Activated B cell treated with CpG ODN at 0.5 μM for 24 hours (primary cell): ENCODE measurements around the gene CDK7. TPM values are rescaled to one million over a fixed set of nuclear protein-coding genes. Genes with fewer than 3 reads are reported as not detected.

ENCODE experiments used
- ATAC-seq: fragments of 200-7000 bp; cut with Tn5 transposase; one replicate; pipeline ENCODE4 v1.10.0; 2021; ENCODE audit warnings: low read depth, mild to moderate bottlenecking, moderate library complexity
- CTCF ChIA-PET: fragments of 350-600 bp; sonication (Branson Sonifier 250); formaldehyde crosslinking; loops from one replicate; lab custom pipeline; 2021; ENCODE audit warnings: antibody characterized with exemption; lab: Charles Lee
- POLR2A ChIA-PET: fragments of 350-600 bp; sonication (Branson Sonifier 250); formaldehyde crosslinking; loops from one replicate; lab custom pipeline; 2021; ENCODE audit warnings: antibody characterized with exemption; lab: Charles Lee
- DNase-seq: peaks from one replicate; pipeline ENCODE4 v3.0.0; 2022
- H3K27ac Mint-ChIP-seq: one replicate; pipeline ENCODE4 v1.8.0; 2020; ENCODE audit warnings: mixed read lengths
- H3K27me3 Mint-ChIP-seq: one replicate; pipeline ENCODE4 v1.8.0; 2021; ENCODE audit warnings: mixed read lengths
- H3K36me3 Mint-ChIP-seq: one replicate; pipeline ENCODE4 v1.8.0; 2021; ENCODE audit warnings: low read depth, mixed read lengths
- H3K4me1 Mint-ChIP-seq: one replicate; pipeline ENCODE4 v1.8.0; 2021; ENCODE audit warnings: mixed read lengths
- H3K4me3 Mint-ChIP-seq: one replicate; pipeline ENCODE4 v1.8.0; 2020; ENCODE audit warnings: mild to moderate bottlenecking, mixed read lengths
- H3K9me3 Mint-ChIP-seq: one replicate; pipeline ENCODE4 v1.8.0; 2020; ENCODE audit warnings: mixed read lengths
- intact Hi-C: fragments of 100-400 bp; cut with micrococcal nuclease; formaldehyde crosslinking; loops from one replicate; pipeline ENCODE4 v1.15.1; 2024
- total RNA-seq: library from RNA; stranded (reverse); gene quantifications from 2 replicates; pipeline ENCODE4 v1.2.3, GENCODE V29; 2022
- TF ChIP-seq, protein P1 (sequence below): fragments of 200-600 bp; IDR thresholded peaks from one replicate; pipeline ENCODE4 v1.8.0; 2022; ENCODE audit warnings: antibody characterized with exemption, mild to moderate bottlenecking

CDK7 gene
- total RNA-seq, 1 donor from 2014 or later: 33.5 TPM

GRCh38 chr5:69237877-69238276 is 3.2 kb downstream of the CDK7 start:
- DNase-seq: no peak
- CTCF ChIA-PET: no interaction called here
- no peaks in the 10 kb centered on the region for H3K9me3 Mint-ChIP-seq
- no peaks in the 10 kb centered on the region for H3K27me3 Mint-ChIP-seq
- intact Hi-C loops: no loop called here
- H3K36me3 Mint-ChIP-seq: peaks cover 48% of the 10 kb centered on the region
- H3K4me3 Mint-ChIP-seq: no peak overlapping the region
- H3K27ac Mint-ChIP-seq: no peak overlapping the region
- peaks cover 46% of the 10 kb centered on the region for H3K4me1 Mint-ChIP-seq
- TF ChIP-seq, protein P1, sequence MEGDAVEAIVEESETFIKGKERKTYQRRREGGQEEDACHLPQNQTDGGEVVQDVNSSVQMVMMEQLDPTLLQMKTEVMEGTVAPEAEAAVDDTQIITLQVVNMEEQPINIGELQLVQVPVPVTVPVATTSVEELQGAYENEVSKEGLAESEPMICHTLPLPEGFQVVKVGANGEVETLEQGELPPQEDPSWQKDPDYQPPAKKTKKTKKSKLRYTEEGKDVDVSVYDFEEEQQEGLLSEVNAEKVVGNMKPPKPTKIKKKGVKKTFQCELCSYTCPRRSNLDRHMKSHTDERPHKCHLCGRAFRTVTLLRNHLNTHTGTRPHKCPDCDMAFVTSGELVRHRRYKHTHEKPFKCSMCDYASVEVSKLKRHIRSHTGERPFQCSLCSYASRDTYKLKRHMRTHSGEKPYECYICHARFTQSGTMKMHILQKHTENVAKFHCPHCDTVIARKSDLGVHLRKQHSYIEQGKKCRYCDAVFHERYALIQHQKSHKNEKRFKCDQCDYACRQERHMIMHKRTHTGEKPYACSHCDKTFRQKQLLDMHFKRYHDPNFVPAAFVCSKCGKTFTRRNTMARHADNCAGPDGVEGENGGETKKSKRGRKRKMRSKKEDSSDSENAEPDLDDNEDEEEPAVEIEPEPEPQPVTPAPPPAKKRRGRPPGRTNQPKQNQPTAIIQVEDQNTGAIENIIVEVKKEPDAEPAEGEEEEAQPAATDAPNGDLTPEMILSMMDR: no peak
- no peak for ATAC-seq
- POLR2A ChIA-PET: no interaction called here

DNA sequence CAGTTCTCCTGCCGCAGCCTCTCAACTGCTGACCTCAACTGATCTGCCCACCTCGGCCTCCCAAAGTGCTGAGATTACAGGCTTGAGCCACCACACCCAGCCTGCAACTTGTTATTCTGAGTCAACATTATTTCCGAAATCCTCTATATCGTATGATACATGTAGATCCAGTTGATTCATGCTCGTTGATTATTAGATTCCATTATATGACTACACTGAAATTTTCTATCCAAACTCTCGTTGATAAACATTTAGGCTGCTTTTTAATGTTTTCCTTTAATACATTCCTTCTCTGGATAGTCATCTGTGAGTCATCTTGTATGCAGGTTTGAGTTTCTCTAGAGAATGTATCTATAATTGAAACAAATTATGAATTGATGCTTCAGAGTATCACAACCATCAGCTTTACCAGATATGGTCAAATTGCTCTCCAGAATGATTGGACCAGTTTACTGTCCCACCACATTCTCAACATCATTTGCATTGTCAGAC is 4.1 kb downstream of the CDK7 start:
- POLR2A ChIA-PET: no interaction called here
- TF ChIP-seq, protein P1: no peak
- Mint-ChIP-seq H3K27me3 (no peaks in the 10 kb centered on the region), H3K4me1 (peaks cover 53% of the 10 kb centered on the region), H3K36me3 (peaks cover 53% of the 10 kb centered on the region), H3K4me3 (no peak overlapping the region), H3K9me3 (no peaks in the 10 kb centered on the region), H3K27ac (peak overlapping the region; percentile 30)
- intact Hi-C loops: no loop called here
- ATAC-seq (no peak), DNase-seq (no peak)
- CTCF ChIA-PET: no interaction called here

DNA sequence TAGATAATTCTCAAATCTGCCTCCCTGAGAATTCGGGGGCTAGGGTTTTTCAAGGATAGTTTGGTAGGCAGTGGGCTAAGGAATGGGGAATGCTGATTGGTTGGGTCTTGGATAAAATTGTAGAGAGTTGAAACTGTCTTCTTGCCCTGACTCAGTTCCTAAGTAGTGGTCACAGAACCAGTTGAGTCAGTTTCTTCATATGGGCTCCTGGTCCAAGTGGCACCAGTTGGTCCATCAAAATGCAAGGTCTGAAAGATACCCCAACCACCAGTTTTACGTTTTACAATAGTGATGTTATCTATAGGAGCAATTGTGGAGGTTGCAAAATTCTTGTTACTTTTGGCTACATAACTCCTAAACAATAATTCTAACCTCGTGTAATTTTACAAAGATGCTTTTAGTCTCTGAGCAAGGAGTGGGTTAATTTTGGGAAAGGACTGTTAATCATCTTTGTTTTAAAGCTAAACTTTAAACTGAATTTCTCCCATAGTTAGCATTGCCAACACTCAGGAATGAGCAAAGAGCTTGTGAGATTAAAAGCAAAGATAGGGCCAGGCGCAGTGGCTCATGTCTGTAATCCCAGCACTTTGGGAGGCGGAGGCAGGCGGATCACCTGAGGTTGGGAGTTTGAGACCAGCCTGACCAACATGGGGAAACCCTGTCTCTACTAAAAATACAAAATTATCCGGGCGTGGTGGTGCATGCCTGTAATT is 7.7 kb downstream of the CDK7 start:
- no peaks in the 10 kb centered on the region for H3K27me3 Mint-ChIP-seq
- peaks cover 3% of the 10 kb centered on the region for H3K9me3 Mint-ChIP-seq
- H3K4me3 Mint-ChIP-seq: no peak overlapping the region
- intact Hi-C loops: no loop called here
- ChIA-PET POLR2A (no interaction called here), CTCF (no interaction called here)
- H3K36me3 Mint-ChIP-seq: peaks cover 55% of the 10 kb centered on the region
- TF ChIP-seq, protein P1: no peak
- peaks cover 41% of the 10 kb centered on the region for H3K4me1 Mint-ChIP-seq
- no peak overlapping the region for H3K27ac Mint-ChIP-seq
- ATAC-seq: no peak
- DNase-seq: no peak

DNA sequence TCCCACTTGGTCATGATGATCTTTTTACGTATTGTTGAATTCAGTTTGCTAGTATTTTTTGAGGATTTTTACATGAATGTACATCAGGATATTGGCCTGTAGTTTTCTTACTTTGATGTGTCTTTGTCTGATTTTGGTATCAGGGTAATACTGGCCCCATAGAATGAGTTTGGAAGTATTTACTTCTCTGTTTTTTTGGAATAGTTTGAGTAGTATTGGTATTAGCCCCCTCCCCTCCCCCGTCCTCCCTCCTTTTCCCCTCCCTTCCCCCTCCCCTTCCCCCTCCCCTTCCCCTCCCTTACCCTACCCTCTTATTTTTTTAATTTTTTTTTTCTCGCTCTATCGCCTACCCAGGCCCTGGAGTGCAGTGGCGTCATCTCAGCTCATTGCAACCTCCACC is 10.3 kb downstream of the CDK7 start:
- H3K4me3 Mint-ChIP-seq: no peak overlapping the region

DNA sequence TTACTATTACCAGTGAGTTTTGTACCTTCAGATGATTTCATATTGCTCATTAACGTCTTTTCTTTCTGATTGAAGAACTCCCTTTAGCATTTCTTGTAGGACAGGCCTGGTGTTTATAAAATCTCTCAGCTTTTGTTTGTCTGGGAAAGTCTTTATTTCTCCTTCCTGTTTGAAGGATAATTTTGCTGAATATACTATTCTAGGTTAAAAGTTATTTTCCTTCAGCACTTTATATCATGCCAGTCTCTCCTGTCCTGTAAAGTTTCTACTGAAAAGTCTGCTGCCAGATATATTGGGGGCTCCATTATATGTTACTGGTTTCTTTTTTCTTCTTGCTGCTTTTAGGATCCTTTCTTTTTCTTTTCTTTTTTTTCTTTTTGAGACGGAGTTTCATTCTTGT is 13.3 kb downstream of the CDK7 start:
- Mint-ChIP-seq H3K4me3 (no peak overlapping the region), H3K27ac (no peak overlapping the region), H3K36me3 (peaks cover 43% of the 10 kb centered on the region), H3K9me3 (peaks cover 3% of the 10 kb centered on the region), H3K27me3 (no peaks in the 10 kb centered on the region), H3K4me1 (peaks cover 17% of the 10 kb centered on the region)
- ATAC-seq (no peak), DNase-seq (no peak)
- intact Hi-C loops: no loop called here
- TF ChIP-seq, protein P1: no peak
- ChIA-PET POLR2A (no interaction called here), CTCF (no interaction called here)

More for the DNA sequence above, 10.3 kb downstream of the CDK7 start:
- H3K27ac Mint-ChIP-seq: no peak overlapping the region
- H3K9me3 Mint-ChIP-seq: peaks cover 3% of the 10 kb centered on the region
- peaks cover 44% of the 10 kb centered on the region for H3K36me3 Mint-ChIP-seq
- POLR2A ChIA-PET: no interaction called here
- TF ChIP-seq, protein P1: no peak
- intact Hi-C loops: no loop called here
- CTCF ChIA-PET: no interaction called here
- no peaks in the 10 kb centered on the region for H3K27me3 Mint-ChIP-seq
- ATAC-seq (no peak), DNase-seq (no peak)
- H3K4me1 Mint-ChIP-seq: peaks cover 27% of the 10 kb centered on the region
